ENCODE results near the gene ATP11A. TPM values are rescaled to one million over a fixed set of nuclear protein-coding genes. Genes with fewer than 3 reads are reported as not detected.
A peak's percentile ranks its signal among the peaks of the same experiment; 100 is the strongest.

ATP11A gene
- total RNA-seq, 2 donors from 2014 or later, result 15.8 to 19.6 TPM

- Histone ChIP-seq H3K36me3 (no peaks in the 10 kb centered on the region), H3K9ac (ENCODE audit: low read depth in 2 of 2, low read length in 2 of 2) (peak overlapping the region in 1 of 2 donors; percentile 48), H3K27me3 (peaks cover 12% of the 10 kb centered on the region), H3K4me3 (no peak overlapping the region), H3K9me3 (no peaks in the 10 kb centered on the region), H3K4me1 (peaks cover 17% of the 10 kb centered on the region), H3K27ac (no peak overlapping the region)
- no peak for DNase-seq
- no peak for TF ChIP-seq CTCF (IDR thresholded peaks at IDR 0.05)
- intact Hi-C loops (cut with DNase I), result no loop called here
These were observed 201.9 kb downstream of the ATP11A start for GRCh38 chr13:112891477-112892401.

- no peak for TF ChIP-seq CTCF (IDR thresholded peaks at IDR 0.05)
- intact Hi-C loops (cut with DNase I), result no loop called here
These were observed 202.8 kb downstream of the ATP11A start for GRCh38 chr13:112892426-112893206.

GRCh38 chr13:112893207-112893569 is 203.3 kb downstream of the ATP11A start:
- Histone ChIP-seq H3K27ac (no peak overlapping the region), H3K4me1 (peaks cover 17% of the 10 kb centered on the region), H3K27me3 (peaks cover 12% of the 10 kb centered on the region), H3K4me3 (no peak overlapping the region), H3K36me3 (no peaks in the 10 kb centered on the region), H3K9ac (ENCODE audit: low read depth in 2 of 2, low read length in 2 of 2) (peak overlapping the region in 1 of 2 donors; percentile 48), H3K9me3 (no peaks in the 10 kb centered on the region)
- TF ChIP-seq CTCF (IDR thresholded peaks at IDR 0.05), result no peak
- no peak for DNase-seq
- intact Hi-C loops (cut with DNase I), result no loop called here

More at GRCh38 chr13:112892426-112893206, 202.8 kb downstream of the ATP11A start:
- Histone ChIP-seq H3K4me1 (peaks cover 17% of the 10 kb centered on the region), H3K4me3 (no peak overlapping the region), H3K27me3 (peaks cover 12% of the 10 kb centered on the region), H3K27ac (no peak overlapping the region), H3K36me3 (no peaks in the 10 kb centered on the region), H3K9ac (ENCODE audit: low read depth in 2 of 2, low read length in 2 of 2) (peak overlapping the region in 1 of 2 donors; percentile 48), H3K9me3 (no peaks in the 10 kb centered on the region)
- DNase-seq, result peak; percentile 62

GRCh38 chr13:112893570-112894422 is 204.0 kb downstream of the ATP11A start:
- Histone ChIP-seq H3K27ac (no peak overlapping the region), H3K9ac (ENCODE audit: low read depth in 2 of 2, low read length in 2 of 2) (peak overlapping the region in 1 of 2 donors; percentile 48), H3K36me3 (no peaks in the 10 kb centered on the region), H3K9me3 (no peaks in the 10 kb centered on the region), H3K27me3 (peaks cover 12% of the 10 kb centered on the region), H3K4me3 (peak overlapping the region; percentile 38), H3K4me1 (peaks cover 17% of the 10 kb centered on the region)
- intact Hi-C loops (cut with DNase I), result no loop called here
- DNase-seq, result peak; percentile 61
- TF ChIP-seq CTCF (IDR thresholded peaks at IDR 0.05), result no peak

GRCh38 chr13:112894423-112894672 is 204.5 kb downstream of the ATP11A start:
- H3K36me3 ChIP-seq, result no peaks in the 10 kb centered on the region
- no peak for TF ChIP-seq CTCF (IDR thresholded peaks at IDR 0.05)
- H3K27ac ChIP-seq, result no peak overlapping the region

More at GRCh38 chr13:112894423-112894672, 204.5 kb downstream of the ATP11A start:
- Histone ChIP-seq H3K9ac (ENCODE audit: low read depth in 2 of 2, low read length in 2 of 2) (peak overlapping the region in 1 of 2 donors; percentile 40), H3K4me1 (peaks cover 17% of the 10 kb centered on the region), H3K4me3 (peak overlapping the region; percentile 38), H3K9me3 (no peaks in the 10 kb centered on the region), H3K27me3 (peaks cover 12% of the 10 kb centered on the region)
- no peak for DNase-seq
- intact Hi-C loops (cut with DNase I), result no loop called here

All from colonic mucosa (tissue), 4 donors.